ENCODE results near the gene ZC3H6. TPM values are rescaled to one million over a fixed set of nuclear protein-coding genes. Genes with fewer than 3 reads are reported as not detected.
"Not testable (repeated sequence)": the region's sequence is repeated elsewhere in the genome, so short reads cannot be mapped to it uniquely, and the experiment has no call there.

Gene ZC3H6
- total RNA-seq, 1 donor from 2014 or later: 9.7 TPM

- peak; percentile 85 for DNase-seq
Observed at GRCh38 chr2:112275887-112276773, 733 bp downstream of the ZC3H6 start.

DNA sequence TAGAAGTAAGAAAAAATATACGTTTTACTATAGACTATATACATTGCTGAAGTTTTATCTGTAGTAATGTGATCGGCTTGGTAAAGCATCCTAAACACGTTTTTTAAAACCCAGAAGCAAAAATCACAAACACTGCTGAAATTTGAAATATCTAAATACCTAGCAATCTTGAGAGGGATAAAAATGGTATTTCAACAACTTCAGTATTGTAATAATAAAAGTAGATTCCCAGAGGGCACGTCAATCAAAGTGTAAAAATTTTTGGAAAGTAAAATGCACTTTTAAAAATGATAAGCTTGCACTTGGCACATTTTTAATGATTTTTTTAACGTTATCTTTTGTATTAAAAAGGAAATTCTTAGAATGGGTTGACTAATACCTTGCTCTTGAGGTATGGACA, 1.6 kb downstream of the ZC3H6 start:
- DNase-seq: no peak

DNA sequence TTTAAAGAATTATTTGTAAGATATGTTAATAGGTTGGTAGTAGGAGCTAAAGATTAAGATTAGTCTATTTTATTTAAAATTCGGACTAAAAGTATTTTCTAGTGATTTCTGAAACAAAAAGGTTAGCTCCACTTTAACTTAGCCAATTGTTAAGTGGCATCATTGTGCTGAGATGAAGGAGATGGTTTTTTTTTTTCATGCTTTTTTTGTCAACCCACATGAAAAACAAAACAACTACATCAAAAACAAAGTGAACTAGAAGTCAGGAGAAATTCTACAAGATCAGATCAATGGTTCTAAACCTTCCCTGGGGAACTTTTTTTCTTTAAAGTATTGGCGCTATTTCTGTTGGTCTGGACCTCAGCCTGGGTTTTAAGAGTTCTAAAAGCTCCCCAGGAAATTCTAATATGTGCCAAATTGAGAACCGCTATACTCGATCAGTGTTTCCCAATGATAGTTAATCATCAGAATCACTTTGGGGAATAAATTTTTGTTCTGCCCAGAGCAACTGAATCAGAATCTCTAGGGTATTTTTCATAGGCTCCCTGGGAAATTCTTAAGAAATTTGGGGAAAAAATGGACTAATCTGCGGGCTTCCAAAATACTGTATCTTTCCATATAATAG, 2.3 kb downstream of the ZC3H6 start:
- DNase-seq: no peak

GRCh38 chr2:112282066-112282465, 6.7 kb downstream of the ZC3H6 start:
- DNase-seq: not testable (repeated sequence)

GRCh38 chr2:112283535-112283934, 8.1 kb downstream of the ZC3H6 start:
- DNase-seq: not testable (repeated sequence)

- DNase-seq: no peak
Observed at GRCh38 chr2:112290088-112290487, 14.7 kb downstream of the ZC3H6 start.

GRCh38 chr2:112290648-112291047, 15.3 kb downstream of the ZC3H6 start:
- DNase-seq: no peak

DNA sequence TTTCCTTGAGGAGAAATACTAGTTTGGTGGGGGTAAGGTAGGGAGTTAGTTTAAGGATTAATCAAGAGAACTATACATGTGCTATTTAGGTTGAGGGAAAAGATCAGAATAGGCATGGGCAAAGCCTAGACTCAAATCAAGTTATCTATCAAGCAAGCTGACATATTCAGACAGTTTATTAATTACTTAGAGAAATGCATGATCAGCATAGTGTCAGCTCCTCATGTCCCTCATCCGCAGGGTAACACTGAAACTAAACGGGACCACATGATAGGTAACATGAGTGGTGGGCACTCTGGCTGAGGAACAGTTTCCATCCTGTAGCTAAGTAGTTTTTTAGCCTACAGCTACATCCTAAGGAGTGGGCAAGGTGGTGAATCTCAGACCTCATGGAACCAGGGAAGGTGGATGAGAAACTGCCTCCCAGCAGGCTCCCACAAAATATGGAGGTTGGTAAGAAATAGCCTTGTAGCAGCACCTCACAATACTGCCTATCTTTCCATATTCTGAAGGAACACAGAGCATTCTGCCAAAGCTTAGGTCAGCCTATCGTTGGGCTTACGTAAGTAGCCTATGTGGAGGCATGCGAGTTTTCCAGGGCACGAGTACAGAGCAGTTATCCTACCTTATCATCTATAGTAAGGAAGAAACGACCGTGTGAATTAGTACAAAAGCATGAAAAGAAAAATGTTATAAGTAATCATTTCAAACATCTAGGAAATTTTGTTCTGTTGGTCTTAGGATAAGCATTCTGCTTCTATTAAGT, 18.4 kb downstream of the ZC3H6 start:
- DNase-seq: no peak

- DNase-seq: peak; percentile 48
Observed at GRCh38 chr2:112295407-112296078, 20.1 kb downstream of the ZC3H6 start.

DNA sequence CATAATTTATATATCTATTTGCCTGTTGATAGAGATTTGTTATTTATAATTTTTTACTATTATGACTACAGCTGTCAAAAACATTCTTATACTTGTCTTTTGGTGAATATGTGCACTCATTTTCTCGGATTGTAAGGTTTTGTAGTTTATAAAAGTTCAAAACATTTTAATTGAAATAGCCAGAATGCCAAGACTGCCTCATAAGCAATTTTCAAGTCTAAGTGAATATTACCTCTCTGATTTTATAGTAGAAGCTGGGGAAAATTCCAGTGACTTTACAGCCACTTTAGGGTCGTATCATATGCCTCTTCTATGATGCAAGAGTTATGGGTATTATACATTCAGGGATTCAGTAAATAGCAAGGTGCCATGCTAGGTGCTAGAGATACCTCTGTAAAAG, 21.0 kb downstream of the ZC3H6 start:
- no peak for DNase-seq

DNA sequence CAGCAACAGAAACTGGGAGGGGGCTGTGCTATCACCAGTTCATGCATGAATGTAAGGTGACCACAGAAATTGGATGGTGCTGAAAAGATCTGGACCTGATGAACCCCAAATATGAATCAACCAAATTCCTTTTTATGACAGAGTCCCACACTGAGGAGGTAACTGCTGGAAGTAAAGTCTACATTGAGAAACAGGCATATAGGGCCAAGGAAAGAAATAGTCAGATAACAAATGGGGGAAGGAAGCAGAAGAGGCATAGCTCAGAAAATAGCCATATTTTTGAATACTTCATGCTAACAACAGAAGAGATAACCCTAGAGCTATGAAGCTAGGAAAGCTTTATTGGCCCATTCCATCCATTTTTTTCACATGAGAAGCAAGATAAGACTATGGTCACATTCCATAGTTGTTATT, 25.8 kb downstream of the ZC3H6 start:
- no peak for DNase-seq

DNA sequence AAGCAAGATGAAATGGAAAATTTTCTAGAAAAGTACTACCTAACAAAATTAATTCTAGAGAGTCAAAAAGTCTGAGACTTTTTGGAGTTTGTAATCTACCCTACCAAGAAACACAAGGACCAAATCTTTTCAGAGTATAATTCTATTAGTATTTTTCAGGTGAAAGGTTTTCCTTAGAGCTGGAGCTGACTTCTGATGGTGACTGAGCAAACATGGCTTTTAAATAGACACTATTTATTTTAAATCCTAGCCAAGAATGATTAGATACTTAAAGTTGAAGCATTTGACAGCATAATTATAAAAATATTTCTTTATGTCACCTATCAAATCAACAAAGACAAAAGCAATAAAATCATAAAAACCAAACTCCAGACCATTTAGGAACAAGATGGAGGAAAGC, 26.6 kb downstream of the ZC3H6 start:
- DNase-seq: no peak

GRCh38 chr2:112304298-112304941, 29.0 kb downstream of the ZC3H6 start:
- DNase-seq: no peak

- DNase-seq: no peak
Observed at GRCh38 chr2:112305132-112305531, 29.7 kb downstream of the ZC3H6 start.

GRCh38 chr2:112310906-112311305, 35.5 kb downstream of the ZC3H6 start:
- no peak for DNase-seq

DNA sequence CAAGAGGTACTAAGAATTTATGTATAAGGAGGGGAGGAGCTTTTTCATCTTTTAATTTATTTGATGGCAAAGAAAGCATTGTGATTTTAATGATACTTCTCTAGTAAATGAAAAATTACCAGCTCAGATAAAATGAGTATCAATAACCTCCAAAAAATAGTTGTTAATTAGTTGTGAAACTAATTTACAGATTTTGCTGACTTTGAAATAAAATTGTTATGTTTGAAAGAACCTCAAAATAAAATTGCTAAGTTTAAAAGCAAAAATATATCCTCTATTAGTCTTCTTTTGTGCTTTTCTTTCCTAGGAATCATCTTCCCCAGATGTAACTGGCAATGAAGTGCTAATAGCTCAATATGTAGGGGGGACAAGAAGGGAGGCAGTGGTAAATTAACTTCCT, 36.5 kb downstream of the ZC3H6 start:
- DNase-seq: no peak

- no peak for DNase-seq
Observed at GRCh38 chr2:112312821-112313220, 37.4 kb downstream of the ZC3H6 start.

- DNase-seq: no peak
Observed at GRCh38 chr2:112314856-112315255, 39.5 kb downstream of the ZC3H6 start.

DNA sequence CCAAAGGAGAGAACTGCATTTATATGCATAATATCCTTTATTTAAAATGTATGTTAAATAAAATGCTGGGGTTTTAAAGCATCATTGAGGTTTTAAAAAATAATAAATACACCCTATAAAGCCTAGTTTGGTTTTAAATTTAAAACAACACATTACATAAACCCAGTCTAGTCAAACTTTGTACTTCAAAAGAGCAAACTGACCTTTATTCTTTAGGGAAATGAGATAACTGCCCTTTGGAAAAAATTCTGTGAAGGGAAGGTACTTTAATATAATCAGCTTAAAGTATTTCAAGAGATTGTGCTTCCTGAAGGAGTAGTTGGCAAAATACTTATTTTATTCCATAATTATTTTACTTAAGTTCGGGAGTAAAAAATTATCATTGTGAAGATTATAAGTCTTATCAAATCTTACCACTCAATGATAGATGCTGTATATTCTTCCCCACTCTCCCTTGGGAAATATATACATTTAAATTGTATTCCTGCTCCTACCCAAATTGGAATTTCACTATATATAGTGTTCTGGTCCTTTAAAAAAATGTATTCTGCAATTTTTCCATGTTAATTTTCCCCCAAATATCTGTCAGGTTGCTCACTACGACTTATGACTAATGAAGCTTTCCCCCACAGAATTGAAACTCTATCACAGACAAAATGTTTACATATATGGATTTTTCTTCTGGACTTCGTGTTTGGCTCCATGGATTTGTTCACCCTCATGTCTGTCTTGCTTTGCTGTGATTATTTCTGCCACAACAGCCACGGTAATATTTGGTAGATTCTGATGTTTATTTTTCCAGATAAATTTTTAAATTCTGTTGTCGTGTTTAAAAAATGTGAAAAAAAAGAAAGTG, 42.1 kb downstream of the ZC3H6 start:
- DNase-seq: no peak

DNA sequence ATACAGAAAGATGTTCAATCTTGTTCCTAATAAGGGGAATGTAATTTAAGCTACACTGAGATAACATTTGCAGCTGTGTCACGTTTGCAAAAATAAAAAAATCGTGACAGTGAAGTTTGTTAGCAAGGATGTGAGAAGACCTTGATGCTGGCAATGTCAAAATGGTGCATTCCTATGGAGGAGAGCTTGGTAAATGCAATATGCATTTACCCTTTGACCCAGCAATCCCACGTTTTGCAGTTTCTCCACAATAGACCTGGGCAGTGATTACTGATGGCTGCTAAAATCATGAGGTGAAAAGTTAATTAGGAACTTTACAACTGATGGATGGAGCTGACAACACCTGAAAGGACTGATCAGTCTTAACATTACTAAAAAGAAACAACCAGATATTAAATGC, 43.1 kb downstream of the ZC3H6 start:
- no peak for DNase-seq
